Activated CD8-positive, alpha-beta T cell treated with anti-CD3 and anti-CD28 coated beads for 36 hours (primary cell): ENCODE measurements around the gene CGNL1. TPM values are rescaled to one million over a fixed set of nuclear protein-coding genes. Genes with fewer than 3 reads are reported as not detected.

Experiments used
- ATAC-seq: fragments of 200-7000 bp; cut with Tn5 transposase; one replicate; pipeline ENCODE4 v1.10.0; 2021; ENCODE audit warnings: mild to moderate bottlenecking, moderate library complexity
- CTCF ChIA-PET: fragments of 350-600 bp; sonication (Branson Sonifier 250); formaldehyde crosslinking; loops from one replicate; lab custom pipeline; 2021; ENCODE audit warnings: antibody characterized with exemption; lab: Charles Lee
- POLR2A ChIA-PET: fragments of 350-600 bp; sonication (Branson Sonifier 250); formaldehyde crosslinking; loops from one replicate; lab custom pipeline; 2021; ENCODE audit warnings: antibody characterized with exemption; lab: Charles Lee
- DNase-seq: peaks from one replicate; pipeline ENCODE4 v3.0.0-alpha.2; 2020
- H3K27ac Mint-ChIP-seq: one replicate; pipeline ENCODE4 v1.8.0; 2021; ENCODE audit warnings: mild to moderate bottlenecking, mixed read lengths
- H3K27me3 Mint-ChIP-seq: one replicate; pipeline ENCODE4 v1.8.0; 2021; ENCODE audit warnings: mixed read lengths
- H3K36me3 Mint-ChIP-seq: one replicate; pipeline ENCODE4 v1.8.0; 2021; ENCODE audit warnings: low read depth, mixed read lengths
- H3K4me1 Mint-ChIP-seq: one replicate; pipeline ENCODE4 v1.8.0; 2021; ENCODE audit warnings: low read depth, mixed read lengths
- H3K4me3 Mint-ChIP-seq: one replicate; pipeline ENCODE4 v1.8.0; 2021; ENCODE audit warnings: mild to moderate bottlenecking, moderate library complexity, mixed read lengths
- H3K9me3 Mint-ChIP-seq: one replicate; pipeline ENCODE4 v1.8.0; 2021; ENCODE audit warnings: mixed read lengths
- CTCF ChIP-seq: fragments of 200-600 bp; IDR thresholded peaks from one replicate; pipeline ENCODE4 v1.8.0; 2022; ENCODE audit warnings: antibody characterized with exemption, mild to moderate bottlenecking
- intact Hi-C: fragments of 100-400 bp; cut with micrococcal nuclease; formaldehyde crosslinking; loops from one replicate; pipeline ENCODE4 v1.10.0; 2022
- total RNA-seq, 2 experiments: library from RNA; stranded (reverse); gene quantifications; one replicate each; pipeline ENCODE4 v1.2.3, GENCODE V29; 2021

The CGNL1 gene
- total RNA-seq, 2 experiments from 2014 or later, result not detected

GRCh38 chr15:57493351-57493750 is 117.0 kb downstream of the CGNL1 start:
- no peak for ATAC-seq
- no peak overlapping the region for H3K27ac Mint-ChIP-seq
- no peaks in the 10 kb centered on the region for H3K9me3 Mint-ChIP-seq
- peaks cover 5% of the 10 kb centered on the region for H3K27me3 Mint-ChIP-seq
- TF ChIP-seq CTCF, result no peak
- no peak overlapping the region for H3K4me3 Mint-ChIP-seq
- CTCF ChIA-PET, result interaction anchor here (0.7 kb wide), 1 partner anchor 153 kb away, joined by 3 read pairs; no protein-coding TSS in a partner anchor
- POLR2A ChIA-PET, result interaction anchor here (0.6 kb wide), 1 partner anchor 464 kb away, joined by 3 read pairs; no protein-coding TSS in a partner anchor
- no peak for DNase-seq
- no peaks in the 10 kb centered on the region for H3K36me3 Mint-ChIP-seq
- no peaks in the 10 kb centered on the region for H3K4me1 Mint-ChIP-seq
- intact Hi-C loops, result no loop called here

- no peaks in the 10 kb centered on the region for H3K4me1 Mint-ChIP-seq
- ChIA-PET POLR2A (no interaction called here), CTCF (no interaction called here)
- no peak for TF ChIP-seq CTCF
- intact Hi-C loops, result no loop called here
- DNase-seq, result no peak
- H3K36me3 Mint-ChIP-seq, result no peaks in the 10 kb centered on the region
- H3K27me3 Mint-ChIP-seq, result peaks cover 9% of the 10 kb centered on the region
- no peak for ATAC-seq
- no peak overlapping the region for H3K27ac Mint-ChIP-seq
- no peaks in the 10 kb centered on the region for H3K9me3 Mint-ChIP-seq
- no peak overlapping the region for H3K4me3 Mint-ChIP-seq
These were observed 118.3 kb downstream of the CGNL1 start for GRCh38 chr15:57494581-57494980.

GRCh38 chr15:57495041-57495440 is 118.7 kb downstream of the CGNL1 start:
- H3K27ac Mint-ChIP-seq, result no peak overlapping the region
- H3K9me3 Mint-ChIP-seq, result no peaks in the 10 kb centered on the region
- ATAC-seq (no peak), DNase-seq (no peak)
- TF ChIP-seq CTCF, result no peak
- H3K4me3 Mint-ChIP-seq, result no peak overlapping the region
- intact Hi-C loops, result no loop called here
- ChIA-PET CTCF (no interaction called here), POLR2A (no interaction called here)
- H3K4me1 Mint-ChIP-seq, result no peaks in the 10 kb centered on the region
- H3K27me3 Mint-ChIP-seq, result peaks cover 10% of the 10 kb centered on the region
- no peaks in the 10 kb centered on the region for H3K36me3 Mint-ChIP-seq

- no peak for DNase-seq
- Mint-ChIP-seq H3K27ac (no peak overlapping the region), H3K9me3 (no peaks in the 10 kb centered on the region), H3K4me1 (no peaks in the 10 kb centered on the region), H3K27me3 (peaks cover 8% of the 10 kb centered on the region), H3K4me3 (no peak overlapping the region), H3K36me3 (no peaks in the 10 kb centered on the region)
- no peak for ATAC-seq
- ChIA-PET POLR2A (interaction anchor here (0.7 kb wide), 1 partner anchor 77 kb away, joined by 4 read pairs; no protein-coding TSS in a partner anchor), CTCF (no interaction called here)
- no peak for TF ChIP-seq CTCF
- intact Hi-C loops, result no loop called here
These were observed 119.4 kb downstream of the CGNL1 start for GRCh38 chr15:57495554-57496165.

- no peak overlapping the region for H3K27ac Mint-ChIP-seq
- intact Hi-C loops, result no loop called here
- no peaks in the 10 kb centered on the region for H3K9me3 Mint-ChIP-seq
- no peak for TF ChIP-seq CTCF
- ChIA-PET POLR2A (interaction anchor here (0.7 kb wide), 1 partner anchor 76 kb away, joined by 4 read pairs; no protein-coding TSS in a partner anchor), CTCF (no interaction called here)
- H3K4me1 Mint-ChIP-seq, result no peaks in the 10 kb centered on the region
- H3K36me3 Mint-ChIP-seq, result no peaks in the 10 kb centered on the region
- ATAC-seq, result no peak
- DNase-seq, result no peak
- H3K27me3 Mint-ChIP-seq, result peaks cover 8% of the 10 kb centered on the region
- no peak overlapping the region for H3K4me3 Mint-ChIP-seq
These were observed 120.3 kb downstream of the CGNL1 start for GRCh38 chr15:57496594-57496945.
